GM23248 (cell line): ENCODE results near the gene SPATA3.

ENCODE experiments used
- EZH2 ChIP-seq: fragments of 200-600 bp; sonication (generic); IDR thresholded peaks from 2 replicates; pipeline ENCODE4 v1.6.1; 2018; ENCODE audit warnings: antibody characterized with exemption, mild to moderate bottlenecking; ENCODE audit not compliant: insufficient read depth, poor library complexity, severe bottlenecking
- EZH2phosphoT487 ChIP-seq: fragments of 200-600 bp; sonication (generic); IDR thresholded peaks from 2 replicates; pipeline ENCODE4 v1.6.1; 2018; ENCODE audit warnings: antibody characterized with exemption, moderate library complexity, mild to moderate bottlenecking, low read depth; ENCODE audit not compliant: insufficient read depth

- TF ChIP-seq EZH2phosphoT487 (no peak), EZH2 (no peak)
Measured at GRCh38 chr2:231036131-231036530, 40.2 kb downstream of the SPATA3 start.
